HFFc6 (cell line): Measurements from ENCODE around the gene CACNA1D. TPM values are rescaled to one million over a fixed set of nuclear protein-coding genes. Genes with fewer than 3 reads are reported as not detected.

Source experiments
- DNase-seq: peaks from one replicate; pipeline ENCODE4 v3.0.0-alpha.2; 2018
- H3K27ac Mint-ChIP-seq: 2 replicates; pipeline ENCODE4 v1.8.0; 2020; ENCODE audit warnings: mild to moderate bottlenecking, mixed read lengths
- H3K27me3 Mint-ChIP-seq: 2 replicates; pipeline ENCODE4 v1.8.0; 2021; ENCODE audit warnings: mild to moderate bottlenecking, moderate library complexity, mixed read lengths; ENCODE audit not compliant: insufficient read depth
- H3K36me3 Mint-ChIP-seq: 2 replicates; pipeline ENCODE4 v1.8.0; 2021; ENCODE audit warnings: low read depth, mixed read lengths
- H3K4me1 Mint-ChIP-seq: 2 replicates; pipeline ENCODE4 v1.8.0; 2020; ENCODE audit warnings: low read depth, mixed read lengths
- H3K4me3 Mint-ChIP-seq: 2 replicates; pipeline ENCODE4 v1.8.0; 2020; ENCODE audit warnings: mild to moderate bottlenecking, moderate library complexity, mixed read lengths
- H3K9me3 Mint-ChIP-seq: 2 replicates; pipeline ENCODE4 v1.8.0; 2020; ENCODE audit warnings: mild to moderate bottlenecking, mixed read lengths
- CTCF ChIP-seq: fragments of 200-600 bp; sonication (generic); IDR thresholded peaks from 2 replicates; pipeline ENCODE4 v1.5.0; 2021; ENCODE audit warnings: antibody characterized with exemption, mild to moderate bottlenecking
- total RNA-seq, 6 experiments: library from RNA; stranded (reverse); fragmentation: NEBNext Ultra II Directional; extraction: Animal tissue kit (Norgen Biotek cat#: 25700); gene quantifications; 2 replicates in 1 of 6; 3 replicates in 5 of 6; pipeline ENCODE4 v1.2.3, GENCODE V29; 2021

Gene CACNA1D
- total RNA-seq, 6 experiments from 2014 or later = 0.09 TPM; not detected in 5

GRCh38 chr3:53818221-53819162 lies 324.1 kb downstream of the CACNA1D start:
- H3K9me3 Mint-ChIP-seq = no peaks in the 10 kb centered on the region
- peaks cover 21% of the 10 kb centered on the region for H3K27me3 Mint-ChIP-seq
- DNase-seq = no peak
- H3K36me3 Mint-ChIP-seq = no peaks in the 10 kb centered on the region
- no peak overlapping the region for H3K4me3 Mint-ChIP-seq
- no peak overlapping the region for H3K27ac Mint-ChIP-seq
- no peaks in the 10 kb centered on the region for H3K4me1 Mint-ChIP-seq
- TF ChIP-seq CTCF = no peak

GRCh38 chr3:53819163-53819868 lies 324.9 kb downstream of the CACNA1D start:
- TF ChIP-seq CTCF = no peak
- Mint-ChIP-seq H3K4me1 (no peaks in the 10 kb centered on the region), H3K36me3 (no peaks in the 10 kb centered on the region), H3K27ac (no peak overlapping the region), H3K9me3 (no peaks in the 10 kb centered on the region), H3K27me3 (peaks cover 16% of the 10 kb centered on the region), H3K4me3 (no peak overlapping the region)
- no peak for DNase-seq

GRCh38 chr3:53820084-53820483 lies 325.7 kb downstream of the CACNA1D start:
- H3K36me3 Mint-ChIP-seq = no peaks in the 10 kb centered on the region
- no peak for DNase-seq
- peaks cover 16% of the 10 kb centered on the region for H3K27me3 Mint-ChIP-seq
- H3K9me3 Mint-ChIP-seq = no peaks in the 10 kb centered on the region
- no peak overlapping the region for H3K4me3 Mint-ChIP-seq
- no peaks in the 10 kb centered on the region for H3K4me1 Mint-ChIP-seq
- no peak for TF ChIP-seq CTCF
- H3K27ac Mint-ChIP-seq = no peak overlapping the region

GRCh38 chr3:53820756-53821580 lies 326.6 kb downstream of the CACNA1D start:
- TF ChIP-seq CTCF = no peak
- H3K9me3 Mint-ChIP-seq = no peaks in the 10 kb centered on the region
- no peak overlapping the region for H3K27ac Mint-ChIP-seq
- DNase-seq = no peak
- peaks cover 9% of the 10 kb centered on the region for H3K27me3 Mint-ChIP-seq
- no peak overlapping the region for H3K4me3 Mint-ChIP-seq
- H3K36me3 Mint-ChIP-seq = no peaks in the 10 kb centered on the region
- H3K4me1 Mint-ChIP-seq = no peaks in the 10 kb centered on the region

- no peaks in the 10 kb centered on the region for H3K4me1 Mint-ChIP-seq
- peaks cover 9% of the 10 kb centered on the region for H3K27me3 Mint-ChIP-seq
- H3K36me3 Mint-ChIP-seq = no peaks in the 10 kb centered on the region
- no peak for TF ChIP-seq CTCF
- H3K4me3 Mint-ChIP-seq = no peak overlapping the region
- no peak for DNase-seq
- no peak overlapping the region for H3K27ac Mint-ChIP-seq
- H3K9me3 Mint-ChIP-seq = no peaks in the 10 kb centered on the region
Observed at GRCh38 chr3:53821631-53822121, 327.3 kb downstream of the CACNA1D start.
